ENCODE measurements around the gene LHFPL3.

LHFPL3 gene

DNA sequence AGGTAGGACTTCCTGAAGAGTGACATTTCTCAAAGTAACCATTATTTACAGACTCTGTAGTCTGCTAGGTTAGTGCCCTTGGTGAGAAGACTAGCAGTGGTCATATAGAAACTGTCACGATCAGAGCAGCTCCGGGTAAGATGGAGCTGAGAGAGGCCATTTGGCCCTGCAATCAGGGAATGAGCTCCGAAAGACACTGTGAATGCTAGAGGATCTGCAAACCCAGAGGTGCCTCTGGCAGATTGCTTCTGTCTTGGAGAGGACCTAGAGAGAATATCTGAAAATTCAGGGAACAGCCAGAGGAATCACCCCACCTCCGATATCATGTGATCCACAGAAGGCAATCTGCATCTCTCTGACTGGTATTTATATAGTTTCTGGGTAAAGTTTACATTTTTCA, 438.7 kb downstream of the LHFPL3 start:
- Histone ChIP-seq H3K4me1 (ENCODE audit: low read length) (no peaks in the 10 kb centered on the region), H3K4me3 (ENCODE audit: low read length) (no peak overlapping the region), H3K9me2 (replicated peaks; ENCODE audit: insufficient read depth, low read length) (no peaks in the 10 kb centered on the region), H3K36me3 (replicated peaks; ENCODE audit: insufficient read depth, low read length) (no peaks in the 10 kb centered on the region), H2AFZ (ENCODE audit: low read length) (no peak overlapping the region), H3F3A (ENCODE audit: insufficient read depth, low read length) (no peaks in the 10 kb centered on the region), H3K9me3 (replicated peaks; ENCODE audit: insufficient read depth, low read length) (no peaks in the 10 kb centered on the region), H4K20me1 (ENCODE audit: insufficient read depth, low read length) (no peaks in the 10 kb centered on the region), H3K27ac (ENCODE audit: low read length) (no peak overlapping the region), H3K79me2 (ENCODE audit: low read length) (no peaks in the 10 kb centered on the region), H3K4me2 (ENCODE audit: low read depth, low read length) (no peak overlapping the region), H3K9ac (ENCODE audit: low read length) (no peak overlapping the region), H3K27me3 (replicated peaks; ENCODE audit: insufficient read depth, low read length) (no peaks in the 10 kb centered on the region)
- DNase-seq = no peak
- no peak for TF ChIP-seq EZH2 (optimal IDR thresholded peaks at IDR 0.05; ENCODE audit: low read depth, low read length)

DNA sequence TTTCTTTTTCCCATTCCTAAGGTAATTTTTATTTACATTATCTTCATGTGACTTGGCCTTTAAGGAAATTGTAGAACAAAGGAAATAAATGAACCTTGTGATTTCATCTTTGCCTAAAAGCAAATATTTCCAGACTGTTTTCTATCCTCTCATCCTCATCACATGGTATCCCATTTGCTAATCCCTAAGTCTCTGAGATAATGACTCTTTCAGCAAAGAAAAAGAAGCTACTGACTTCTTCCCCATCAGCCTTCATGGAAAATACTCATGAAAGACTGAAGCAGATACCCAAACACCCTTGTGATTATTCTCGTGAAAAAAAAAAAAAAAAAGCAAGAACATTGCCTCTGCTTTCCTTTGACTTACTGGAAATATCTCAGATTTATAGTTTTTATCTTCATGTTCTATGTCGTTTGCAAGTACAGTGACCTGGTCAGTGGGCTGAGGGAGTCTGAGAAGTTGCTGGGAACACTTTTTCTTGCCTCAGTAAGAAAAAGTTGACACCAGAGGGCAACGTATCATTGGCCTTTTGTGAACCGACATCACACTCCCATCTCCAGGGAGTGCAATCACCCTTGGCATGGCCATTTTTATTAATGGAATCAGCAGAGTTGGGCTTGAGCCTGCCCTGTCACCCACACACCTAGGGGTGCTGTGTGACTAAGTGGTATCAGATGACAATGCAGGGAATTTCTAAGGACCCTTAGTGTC, 439.6 kb downstream of the LHFPL3 start:
- Histone ChIP-seq H3K27me3 (replicated peaks; ENCODE audit: insufficient read depth, low read length) (no peaks in the 10 kb centered on the region), H3K9me2 (replicated peaks; ENCODE audit: insufficient read depth, low read length) (no peaks in the 10 kb centered on the region), H3K4me2 (ENCODE audit: low read depth, low read length) (no peak overlapping the region), H3K4me1 (ENCODE audit: low read length) (no peaks in the 10 kb centered on the region), H3K36me3 (replicated peaks; ENCODE audit: insufficient read depth, low read length) (no peaks in the 10 kb centered on the region), H3F3A (ENCODE audit: insufficient read depth, low read length) (no peaks in the 10 kb centered on the region), H3K79me2 (ENCODE audit: low read length) (no peaks in the 10 kb centered on the region), H3K27ac (ENCODE audit: low read length) (no peak overlapping the region), H2AFZ (ENCODE audit: low read length) (no peak overlapping the region), H4K20me1 (ENCODE audit: insufficient read depth, low read length) (no peaks in the 10 kb centered on the region), H3K9ac (ENCODE audit: low read length) (no peak overlapping the region), H3K4me3 (ENCODE audit: low read length) (no peak overlapping the region), H3K9me3 (replicated peaks; ENCODE audit: insufficient read depth, low read length) (no peaks in the 10 kb centered on the region)
- TF ChIP-seq EZH2phosphoT487 (IDR thresholded peaks at IDR 0.05; ENCODE audit: low read length) (no peak), CTCF (IDR thresholded peaks at IDR 0.05; ENCODE audit: low read length) (no peak), EZH2 (optimal IDR thresholded peaks at IDR 0.05; ENCODE audit: low read depth, low read length) (no peak)
- no peak for DNase-seq

DNA sequence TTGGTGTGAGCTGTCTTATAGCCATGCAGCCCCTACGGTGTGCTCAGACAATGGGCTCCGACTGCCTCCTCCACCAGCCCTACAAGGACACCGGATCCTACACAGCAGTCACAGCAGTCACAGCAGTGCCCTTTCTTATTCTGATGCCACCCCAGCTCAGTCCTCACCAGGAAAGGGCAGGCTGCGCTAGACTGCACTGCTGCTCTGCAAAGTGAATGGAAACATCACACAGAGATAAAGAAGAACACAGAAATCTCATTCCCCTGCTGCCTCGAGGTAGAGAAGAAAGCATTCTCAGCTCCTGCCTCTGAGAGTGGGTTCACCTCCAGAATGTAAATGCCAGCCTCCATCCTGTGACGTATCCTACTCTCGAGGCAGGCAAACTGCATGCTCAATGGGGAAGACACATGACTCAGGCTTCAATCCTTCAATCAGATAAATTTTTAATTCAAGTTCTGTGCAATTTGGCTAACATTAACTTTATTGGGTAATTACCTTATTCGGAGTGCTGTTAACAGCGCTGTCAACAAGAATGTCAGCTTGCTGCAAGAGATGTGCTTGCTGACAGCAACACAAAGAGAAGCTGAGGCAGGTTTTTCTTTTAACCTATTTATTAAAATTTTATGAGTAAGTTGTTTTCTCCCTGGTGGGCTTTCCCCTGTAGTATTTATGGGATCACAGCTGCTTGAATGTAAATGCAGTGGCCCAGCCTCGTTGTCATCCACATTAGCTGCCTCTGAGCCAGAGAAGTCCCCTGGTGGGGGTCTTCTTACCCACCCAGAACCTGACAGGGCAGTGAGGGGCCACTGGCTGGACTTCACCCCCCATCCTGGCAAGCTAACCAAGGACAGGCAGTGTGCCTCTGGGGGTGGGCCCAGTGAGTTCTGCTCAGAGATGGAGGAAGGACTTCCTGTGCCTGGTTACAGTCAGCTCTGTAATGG, 444.3 kb downstream of the LHFPL3 start:
- Histone ChIP-seq H3K27me3 (replicated peaks; ENCODE audit: insufficient read depth, low read length) (no peaks in the 10 kb centered on the region), H3K9me3 (replicated peaks; ENCODE audit: insufficient read depth, low read length) (no peaks in the 10 kb centered on the region), H3K27ac (ENCODE audit: low read length) (no peak overlapping the region), H2AFZ (ENCODE audit: low read length) (no peak overlapping the region), H3K4me2 (ENCODE audit: low read depth, low read length) (no peak overlapping the region), H4K20me1 (ENCODE audit: insufficient read depth, low read length) (no peaks in the 10 kb centered on the region), H3K36me3 (replicated peaks; ENCODE audit: insufficient read depth, low read length) (no peaks in the 10 kb centered on the region), H3K4me3 (ENCODE audit: low read length) (no peak overlapping the region), H3K9me2 (replicated peaks; ENCODE audit: insufficient read depth, low read length) (no peaks in the 10 kb centered on the region), H3K4me1 (ENCODE audit: low read length) (no peaks in the 10 kb centered on the region), H3K9ac (ENCODE audit: low read length) (no peak overlapping the region), H3F3A (ENCODE audit: insufficient read depth, low read length) (no peaks in the 10 kb centered on the region), H3K79me2 (ENCODE audit: low read length) (no peaks in the 10 kb centered on the region)
- no peak for DNase-seq
- no peak for TF ChIP-seq EZH2phosphoT487 (IDR thresholded peaks at IDR 0.05; ENCODE audit: low read length)
- no peak for TF ChIP-seq EZH2 (optimal IDR thresholded peaks at IDR 0.05; ENCODE audit: low read depth, low read length)
- no peak for TF ChIP-seq CTCF (IDR thresholded peaks at IDR 0.05; ENCODE audit: low read length)
